CD4-positive, alpha-beta T cell (primary cell): ENCODE results near the gene SDF2L1. TPM values are rescaled to one million over a fixed set of nuclear protein-coding genes. Genes with fewer than 3 reads are reported as not detected.

Experiments used
- ATAC-seq: fragments of 200-7000 bp; cut with Tn5 transposase; one replicate; pipeline ENCODE4 v1.10.0; 2022; ENCODE audit warnings: mild to moderate bottlenecking; ENCODE audit not compliant: poor library complexity
- CTCF ChIA-PET: fragments of 350-600 bp; sonication (Branson Sonifier 250); formaldehyde crosslinking; loops from one replicate; lab custom pipeline; 2021; ENCODE audit warnings: antibody characterized with exemption, inconsistent platforms; lab: Charles Lee
- POLR2A ChIA-PET: fragments of 350-600 bp; sonication (Branson Sonifier 250); formaldehyde crosslinking; loops from one replicate; lab custom pipeline; 2021; ENCODE audit warnings: antibody characterized with exemption, inconsistent platforms; lab: Charles Lee
- DNase-seq, 14 experiments: peaks; one replicate each; pipeline ENCODE4 v3.0.0-alpha.2; 2013 to 2020; ENCODE audit warnings: mixed read lengths in 2 of 14
- H3K27ac ChIP-seq, 2 donors: one replicate each; pipeline versions ENCODE4 v1.5.1 to v1.7.0; 2013; ENCODE audit warnings: low read length in 2 of 2, low read depth in 1 of 2, mild to moderate bottlenecking in 1 of 2
- H3K27me3 ChIP-seq, 2 experiments: 1 replicate in 1 of 2; 2 replicates in 1 of 2; pipeline versions ENCODE4 v1.6.1 to v1.7.0; 2013; ENCODE audit warnings: low read length in 2 of 2, control low read depth in 1 of 2, mild to moderate bottlenecking in 1 of 2, moderate library complexity in 1 of 2; ENCODE audit not compliant: insufficient read depth in 2 of 2, control insufficient read depth in 1 of 2
- H3K36me3 ChIP-seq: one replicate; pipeline ENCODE4 v1.6.1; 2013; ENCODE audit warnings: low read length, control low read depth; ENCODE audit not compliant: insufficient read depth
- H3K4me1 ChIP-seq: one replicate; pipeline ENCODE4 v1.6.1; 2013; ENCODE audit warnings: low read length, control low read depth; ENCODE audit not compliant: insufficient read depth
- H3K4me3 ChIP-seq: one replicate; pipeline ENCODE4 v1.5.1; 2013; ENCODE audit warnings: mild to moderate bottlenecking, low read length, moderate library complexity
- H3K9me3 ChIP-seq, 2 experiments: 1 replicate in 1 of 2; 2 replicates in 1 of 2; pipeline versions ENCODE4 v1.6.1 to v1.7.0; 2013; ENCODE audit warnings: low read length in 2 of 2, mild to moderate bottlenecking in 2 of 2, control low read depth in 1 of 2, moderate library complexity in 1 of 2; ENCODE audit not compliant: control insufficient read depth in 1 of 2, insufficient read depth in 1 of 2
- H3K27ac Mint-ChIP-seq: one replicate; pipeline ENCODE4 v1.8.0; 2020; ENCODE audit warnings: mixed read lengths
- H3K27me3 Mint-ChIP-seq: one replicate; pipeline ENCODE4 v1.8.0; 2021; ENCODE audit warnings: mixed read lengths
- H3K36me3 Mint-ChIP-seq: one replicate; pipeline ENCODE4 v1.8.0; 2021; ENCODE audit warnings: low read depth, mixed read lengths
- H3K4me1 Mint-ChIP-seq: one replicate; pipeline ENCODE4 v1.8.0; 2021; ENCODE audit warnings: low read depth, mixed read lengths
- H3K4me3 Mint-ChIP-seq: one replicate; pipeline ENCODE4 v1.8.0; 2020; ENCODE audit warnings: mild to moderate bottlenecking, mixed read lengths
- H3K9me3 Mint-ChIP-seq: one replicate; pipeline ENCODE4 v1.8.0; 2020; ENCODE audit warnings: mixed read lengths
- intact Hi-C, 2 experiments: fragments of 100-400 bp; cut with DNase I in 1 of 2; cut with micrococcal nuclease in 1 of 2; formaldehyde crosslinking; loops; one replicate each; pipeline versions ENCODE4 v1.15.1 to v1.9.0; 2023 to 2025; cut with DNase I, micrococcal nuclease
- total RNA-seq, 174 experiments: library from RNA in 2 of 174; stranded (reverse) in 2 of 174; gene quantifications; one replicate each; pipeline ENCODE4 v1.2.3 and lab custom pipeline; 2021 to 2026
- TF ChIP-seq, protein P1 (sequence below): fragments of 200-600 bp; IDR thresholded peaks from one replicate; pipeline ENCODE4 v1.8.0; 2022; ENCODE audit warnings: antibody characterized with exemption, mild to moderate bottlenecking

SDF2L1 gene
- total RNA-seq, 2 experiments from 2014 or later = 20.0 to 21.2 TPM

DNA sequence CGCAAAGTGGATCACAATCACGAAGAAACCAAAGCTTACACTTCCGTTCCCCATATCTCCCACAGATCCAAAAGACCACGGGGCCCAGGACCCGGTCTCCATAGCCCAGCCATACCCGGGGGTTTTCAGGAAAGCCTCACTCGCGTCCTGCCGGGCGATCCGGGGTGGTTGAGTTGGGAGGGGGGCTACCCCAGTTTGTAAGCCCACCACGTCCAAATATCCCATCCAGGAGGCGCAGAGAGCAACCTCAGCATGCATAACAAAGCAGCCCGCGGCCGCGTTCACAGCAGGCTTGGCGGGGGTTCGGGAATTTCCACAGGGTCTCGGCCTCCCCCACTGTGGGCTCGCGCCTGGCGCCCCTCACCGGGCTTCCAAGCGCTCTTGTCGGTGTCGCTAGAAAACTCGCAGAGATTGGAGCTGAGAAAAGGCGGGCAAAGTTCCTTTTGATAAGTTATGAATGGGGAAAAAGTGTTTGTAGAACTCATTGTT lies 9.5 kb downstream of the SDF2L1 start:
- TF ChIP-seq, protein P1, sequence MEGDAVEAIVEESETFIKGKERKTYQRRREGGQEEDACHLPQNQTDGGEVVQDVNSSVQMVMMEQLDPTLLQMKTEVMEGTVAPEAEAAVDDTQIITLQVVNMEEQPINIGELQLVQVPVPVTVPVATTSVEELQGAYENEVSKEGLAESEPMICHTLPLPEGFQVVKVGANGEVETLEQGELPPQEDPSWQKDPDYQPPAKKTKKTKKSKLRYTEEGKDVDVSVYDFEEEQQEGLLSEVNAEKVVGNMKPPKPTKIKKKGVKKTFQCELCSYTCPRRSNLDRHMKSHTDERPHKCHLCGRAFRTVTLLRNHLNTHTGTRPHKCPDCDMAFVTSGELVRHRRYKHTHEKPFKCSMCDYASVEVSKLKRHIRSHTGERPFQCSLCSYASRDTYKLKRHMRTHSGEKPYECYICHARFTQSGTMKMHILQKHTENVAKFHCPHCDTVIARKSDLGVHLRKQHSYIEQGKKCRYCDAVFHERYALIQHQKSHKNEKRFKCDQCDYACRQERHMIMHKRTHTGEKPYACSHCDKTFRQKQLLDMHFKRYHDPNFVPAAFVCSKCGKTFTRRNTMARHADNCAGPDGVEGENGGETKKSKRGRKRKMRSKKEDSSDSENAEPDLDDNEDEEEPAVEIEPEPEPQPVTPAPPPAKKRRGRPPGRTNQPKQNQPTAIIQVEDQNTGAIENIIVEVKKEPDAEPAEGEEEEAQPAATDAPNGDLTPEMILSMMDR = no peak
- ATAC-seq (no peak), DNase-seq (no peak)
- Histone ChIP-seq H3K9me3 (no peaks in the 10 kb centered on the region), H3K4me1 (peaks cover 32% of the 10 kb centered on the region), H3K27ac (no peak overlapping the region), H3K27me3 (no peaks in the 10 kb centered on the region), H3K4me3 (peak overlapping the region; percentile 65), H3K36me3 (peaks cover 13% of the 10 kb centered on the region)
- Mint-ChIP-seq H3K27me3 (no peaks in the 10 kb centered on the region), H3K27ac (no peak overlapping the region), H3K9me3 (no peaks in the 10 kb centered on the region), H3K36me3 (peaks cover 8% of the 10 kb centered on the region), H3K4me3 (peak overlapping the region; percentile 87), H3K4me1 (peaks cover 32% of the 10 kb centered on the region)
- ChIA-PET CTCF (interaction anchor here (1.0 kb wide), 1 partner anchor 9 kb away, joined by 4 read pairs; the partner anchor contains the start of gene SDF2L1), POLR2A (interaction anchor here (2.1 to 4.4 kb wide), 2 partner anchors 9 to 23 kb away, joined by 10 to 32 read pairs; partner anchors contain the start of gene SDF2L1)
- intact Hi-C loops = no loop called here

DNA sequence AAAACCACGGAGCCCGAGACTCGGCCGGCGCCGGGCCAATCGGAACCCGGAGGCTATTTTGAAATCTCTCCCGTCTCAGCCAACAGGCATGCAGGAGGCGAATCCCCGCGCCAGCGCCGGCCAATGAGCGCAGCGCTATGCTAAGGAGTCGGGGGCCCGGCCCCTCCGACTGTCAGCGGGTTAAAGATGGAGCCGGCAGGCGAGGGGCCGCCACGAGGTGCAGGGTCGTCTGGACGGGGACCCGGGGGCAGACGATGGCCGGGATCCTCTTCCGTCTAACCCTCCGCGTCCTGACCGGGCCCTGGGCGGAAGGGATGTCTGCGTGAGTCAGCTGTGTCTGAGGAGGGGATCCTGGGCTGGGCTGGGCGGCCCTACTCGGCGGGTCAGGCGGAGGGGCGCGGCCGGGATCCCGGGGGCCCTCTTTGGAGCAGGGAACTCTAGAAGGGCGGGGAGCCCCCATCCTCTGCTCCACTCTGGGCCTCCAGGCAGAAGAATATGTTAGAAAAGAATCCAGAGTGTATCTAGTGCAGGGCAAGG lies 10.0 kb downstream of the SDF2L1 start:
- Histone ChIP-seq H3K27ac (no peak overlapping the region), H3K27me3 (no peaks in the 10 kb centered on the region), H3K4me1 (peaks cover 32% of the 10 kb centered on the region), H3K9me3 (no peaks in the 10 kb centered on the region), H3K4me3 (peak overlapping the region; percentile 65), H3K36me3 (peaks cover 12% of the 10 kb centered on the region)
- ChIA-PET CTCF (interaction anchor here (1.0 to 1.4 kb wide), 2 partner anchors 9 to 10 kb away, joined by 4 to 5 read pairs; partner anchors contain the start of gene SDF2L1), POLR2A (interaction anchor here (2.1 to 4.4 kb wide), 2 partner anchors 10 to 23 kb away, joined by 10 to 32 read pairs; partner anchors contain the start of gene SDF2L1)
- ATAC-seq = peak; percentile 98
- peak; percentile 61 to 89 (median 74) for DNase-seq
- H3K27me3 Mint-ChIP-seq = no peaks in the 10 kb centered on the region
- no peak overlapping the region for H3K27ac Mint-ChIP-seq
- H3K9me3 Mint-ChIP-seq = no peaks in the 10 kb centered on the region
- H3K36me3 Mint-ChIP-seq = peaks cover 4% of the 10 kb centered on the region
- intact Hi-C loops = no loop called here
- peaks cover 33% of the 10 kb centered on the region for H3K4me1 Mint-ChIP-seq
- H3K4me3 Mint-ChIP-seq = peak overlapping the region; percentile 87
- TF ChIP-seq, protein P1 = no peak

GRCh38 chr22:21652547-21653545 lies 10.7 kb downstream of the SDF2L1 start:
- Mint-ChIP-seq H3K4me1 (peaks cover 35% of the 10 kb centered on the region), H3K4me3 (peak overlapping the region; percentile 45), H3K27ac (no peak overlapping the region), H3K9me3 (no peaks in the 10 kb centered on the region), H3K27me3 (no peaks in the 10 kb centered on the region), H3K36me3 (peaks cover 4% of the 10 kb centered on the region)
- TF ChIP-seq, protein P1 = no peak
- peaks cover 35% of the 10 kb centered on the region for H3K4me1 ChIP-seq
- CTCF ChIA-PET = interaction anchor here (1.1 to 1.4 kb wide), 2 partner anchors 10 to 24 kb away, joined by 3 to 5 read pairs; no protein-coding TSS in a partner anchor
- POLR2A ChIA-PET = interaction anchor here (2.1 to 4.4 kb wide), 2 partner anchors 11 to 24 kb away, joined by 10 to 32 read pairs; partner anchors contain the start of gene SDF2L1
- intact Hi-C loops = no loop called here
- peak overlapping the region; percentile 65 for H3K4me3 ChIP-seq
- no peak for ATAC-seq
- peaks cover 8% of the 10 kb centered on the region for H3K36me3 ChIP-seq
- no peaks in the 10 kb centered on the region for H3K9me3 ChIP-seq
- DNase-seq = peak in 1 of 14 experiments; percentile 40
- no peak overlapping the region for H3K27ac ChIP-seq
- no peaks in the 10 kb centered on the region for H3K27me3 ChIP-seq
